Smooth muscle cell of the brain vasculature (primary cell): ENCODE measurements around the gene CYB5A.
"Not testable (repeated sequence)": the region's sequence is repeated elsewhere in the genome, so short reads cannot be mapped to it uniquely, and the experiment has no call there.

Experiments used
- DNase-seq: peaks from one replicate; pipeline ENCODE4 v3.0.0-alpha.2; 2012; ENCODE audit warnings: low read depth, low spot score

CYB5A gene

GRCh38 chr18:74294526-74294925, 2.8 kb upstream of the CYB5A start:
- DNase-seq, result no peak

GRCh38 chr18:74292982-74293381, 1.2 kb upstream of the CYB5A start:
- DNase-seq, result not testable (repeated sequence)

- DNase-seq, result no peak
These were observed 737 bp upstream of the CYB5A start for GRCh38 chr18:74292541-74292858.

GRCh38 chr18:74291472-74291770, 342 bp downstream of the CYB5A start:
- DNase-seq, result no peak

GRCh38 chr18:74290794-74291471, 830 bp downstream of the CYB5A start:
- no peak for DNase-seq

- DNase-seq, result no peak
These were observed 1.7 kb downstream of the CYB5A start for GRCh38 chr18:74290021-74290420.

- no peak for DNase-seq
These were observed 2.6 kb downstream of the CYB5A start for GRCh38 chr18:74289137-74289536.

- DNase-seq, result no peak
These were observed 3.0 kb downstream of the CYB5A start for GRCh38 chr18:74288730-74289129.

- no peak for DNase-seq
These were observed 3.7 kb downstream of the CYB5A start for GRCh38 chr18:74288041-74288440.

GRCh38 chr18:74286856-74287255, 4.9 kb downstream of the CYB5A start:
- no peak for DNase-seq

- no peak for DNase-seq
These were observed 5.5 kb downstream of the CYB5A start for GRCh38 chr18:74286106-74286855.

GRCh38 chr18:74285583-74285982, 6.2 kb downstream of the CYB5A start:
- not testable (repeated sequence) for DNase-seq

GRCh38 chr18:74284980-74285355, 6.8 kb downstream of the CYB5A start:
- DNase-seq, result no peak

GRCh38 chr18:74284191-74284979, 7.4 kb downstream of the CYB5A start:
- no peak for DNase-seq

- DNase-seq, result no peak
These were observed 8.1 kb downstream of the CYB5A start for GRCh38 chr18:74283646-74284045.

- no peak for DNase-seq
These were observed 8.8 kb downstream of the CYB5A start for GRCh38 chr18:74282755-74283554.

- DNase-seq, result no peak
These were observed 9.6 kb downstream of the CYB5A start for GRCh38 chr18:74281980-74282754.

GRCh38 chr18:74281011-74281979, 10.5 kb downstream of the CYB5A start:
- no peak for DNase-seq

GRCh38 chr18:74278983-74279382, 12.8 kb downstream of the CYB5A start:
- DNase-seq, result no peak

- DNase-seq, result no peak
These were observed 13.7 kb downstream of the CYB5A start for GRCh38 chr18:74278058-74278457.
